Hindlimb muscle (tissue), 1 donor: ENCODE results near the gene CGREF1. TPM values are rescaled to one million over a fixed set of nuclear protein-coding genes. Genes with fewer than 3 reads are reported as not detected.
"Not testable (repeated sequence)": the region's sequence is repeated elsewhere in the genome, so short reads cannot be mapped to it uniquely, and the experiment has no call there.

Experiments
- DNase-seq: peaks from one replicate; pipeline ENCODE4 v3.0.0-alpha.2; 2013
- polyA plus RNA-seq: library from polyadenylated mRNA; unstranded; fragments of 120-200 nt; gene quantifications from one replicate; pipeline ENCODE4 v1.2.1, GENCODE V29; 2013; ENCODE audit not compliant: insufficient read length

Gene CGREF1
- polyA plus RNA-seq, 1 donor = 0.75 TPM

DNA sequence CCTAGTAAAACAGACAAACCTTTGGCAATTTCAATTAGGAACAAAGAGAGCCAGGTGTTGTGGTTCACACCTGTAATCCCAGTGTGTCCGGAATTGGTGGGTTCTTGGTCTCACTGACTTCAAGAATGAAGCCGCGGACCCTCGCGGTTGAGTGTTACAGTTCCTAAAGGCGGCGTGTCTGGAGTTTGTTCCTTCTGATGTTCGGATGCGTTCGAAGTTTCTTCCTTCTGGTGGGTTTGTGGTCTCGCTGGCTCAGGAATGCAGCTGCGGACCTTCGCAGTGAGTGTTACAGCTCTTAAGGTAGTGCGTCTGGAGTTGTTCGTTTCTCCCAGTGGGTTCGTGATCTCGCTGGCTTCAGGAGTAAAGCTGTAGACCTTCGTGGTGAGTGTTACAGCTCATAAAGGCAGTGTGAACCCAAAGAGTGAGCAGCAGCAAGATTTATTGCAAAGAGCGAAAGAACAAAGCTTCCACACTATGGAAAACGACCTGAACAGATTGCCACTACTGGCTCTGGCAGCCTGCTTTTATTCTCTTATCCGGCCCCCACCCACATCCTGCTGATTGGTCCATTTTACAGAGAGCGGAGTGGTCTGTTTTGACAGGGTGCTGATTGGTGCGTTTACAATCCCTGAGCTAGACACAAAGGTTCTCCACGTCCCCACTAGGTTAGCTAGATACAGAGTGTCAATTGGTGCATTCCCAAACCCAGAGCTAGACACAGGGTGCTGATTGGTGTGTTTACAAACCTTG is 8.2 kb downstream of the CGREF1 start:
- not testable (repeated sequence) for DNase-seq

DNA sequence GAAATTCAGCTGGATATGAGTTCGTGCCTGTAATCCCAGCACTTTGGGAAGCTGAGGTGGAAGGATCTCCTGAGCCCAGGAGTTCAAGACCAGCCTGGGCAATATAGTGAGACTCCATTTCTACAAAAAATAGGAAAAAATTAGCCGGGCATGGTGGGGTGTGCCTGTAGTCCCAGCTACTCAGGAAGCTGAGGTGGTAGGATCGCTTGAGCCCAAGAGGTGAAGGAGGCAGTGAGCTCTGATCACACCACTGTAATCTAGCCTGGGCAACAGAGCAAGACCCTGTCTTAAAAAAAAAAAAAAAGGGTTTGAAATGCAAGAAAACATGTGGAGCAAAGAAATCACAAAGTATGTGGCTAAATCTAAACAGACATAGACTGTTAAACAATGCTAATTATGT is 9.8 kb downstream of the CGREF1 start:
- DNase-seq = no peak

DNA sequence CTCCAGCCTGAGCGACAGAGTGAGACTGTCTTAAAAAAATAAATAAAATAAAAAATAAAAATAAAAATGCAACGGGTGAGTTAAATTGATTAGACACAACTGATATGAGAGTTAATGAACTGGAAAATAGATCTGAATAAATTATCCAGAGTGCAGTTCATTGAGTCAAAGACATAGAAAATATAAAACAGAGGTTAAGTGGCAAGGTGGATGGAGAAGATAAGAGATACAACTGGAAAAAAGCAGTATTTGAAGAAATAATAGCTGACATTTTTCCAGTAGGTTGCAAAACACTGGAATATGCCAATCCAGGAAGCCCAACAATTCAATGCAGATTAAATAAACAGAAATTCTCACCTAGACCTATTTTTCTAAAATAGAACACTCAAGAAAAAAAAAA is 10.7 kb downstream of the CGREF1 start:
- DNase-seq = no peak

- no peak for DNase-seq
Measured at GRCh38 chr2:27105981-27106380, 12.9 kb downstream of the CGREF1 start.

- no peak for DNase-seq
Measured at GRCh38 chr2:27102329-27102728, 16.6 kb downstream of the CGREF1 start.

GRCh38 chr2:27100036-27100435 is 18.9 kb downstream of the CGREF1 start:
- no peak for DNase-seq

DNA sequence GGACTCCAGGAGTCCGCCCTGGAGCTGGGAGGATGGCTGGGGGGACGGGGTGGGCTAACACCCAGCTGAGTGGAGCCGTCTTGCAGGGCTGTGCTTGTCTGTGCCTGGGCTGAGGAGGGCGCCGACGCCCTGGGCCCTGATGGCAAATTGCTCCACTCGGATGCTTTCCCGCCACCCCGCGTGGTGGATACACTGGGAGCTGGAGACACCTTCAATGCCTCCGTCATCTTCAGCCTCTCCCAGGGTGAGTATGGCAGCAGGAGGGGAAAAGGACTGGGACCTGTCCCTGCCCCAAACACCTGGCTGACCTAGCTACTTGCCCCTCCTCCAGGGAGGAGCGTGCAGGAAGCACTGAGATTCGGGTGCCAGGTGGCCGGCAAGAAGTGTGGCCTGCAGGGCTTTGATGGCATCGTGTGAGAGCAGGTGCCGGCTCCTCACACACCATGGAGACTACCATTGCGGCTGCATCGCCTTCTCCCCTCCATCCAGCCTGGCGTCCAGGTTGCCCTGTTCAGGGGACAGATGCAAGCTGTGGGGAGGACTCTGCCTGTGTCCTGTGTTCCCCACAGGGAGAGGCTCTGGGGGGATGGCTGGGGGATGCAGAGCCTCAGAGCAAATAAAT is 19.5 kb downstream of the CGREF1 start:
- DNase-seq = no peak

GRCh38 chr2:27097341-27097740 is 21.6 kb downstream of the CGREF1 start:
- DNase-seq = no peak

DNA sequence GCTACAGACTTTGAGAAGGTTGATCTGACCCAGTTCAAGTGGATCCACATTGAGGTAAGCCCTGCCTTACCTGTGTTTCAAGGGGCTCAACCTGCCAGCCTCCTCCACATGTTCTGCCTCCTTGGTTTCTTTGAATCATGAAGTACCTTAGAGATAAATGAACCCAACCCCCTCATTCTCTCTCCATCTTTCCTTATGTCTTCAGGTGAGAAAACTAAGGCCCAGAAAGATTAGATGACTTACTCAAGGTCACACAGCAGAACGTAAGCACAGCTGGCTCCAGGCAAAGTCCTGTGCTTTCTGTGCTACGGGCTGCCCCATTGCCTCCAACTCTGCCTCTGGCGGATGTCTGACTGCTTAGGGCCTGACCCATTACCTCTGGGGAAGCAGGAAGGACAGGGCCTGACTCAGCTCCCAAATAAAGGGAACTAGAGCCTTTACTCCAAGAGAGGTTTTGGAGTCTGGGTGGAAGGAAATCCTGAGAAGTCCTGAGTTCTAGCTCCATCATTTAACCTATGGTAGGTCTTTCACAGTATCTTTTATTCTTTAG is 22.1 kb downstream of the CGREF1 start:
- no peak for DNase-seq

- peak; percentile 74 for DNase-seq
Measured at GRCh38 chr2:27095745-27096651, 22.9 kb downstream of the CGREF1 start.

- DNase-seq = no peak
Measured at GRCh38 chr2:27095427-27095744, 23.5 kb downstream of the CGREF1 start.

GRCh38 chr2:27094353-27094984 is 24.5 kb downstream of the CGREF1 start:
- no peak for DNase-seq

DNA sequence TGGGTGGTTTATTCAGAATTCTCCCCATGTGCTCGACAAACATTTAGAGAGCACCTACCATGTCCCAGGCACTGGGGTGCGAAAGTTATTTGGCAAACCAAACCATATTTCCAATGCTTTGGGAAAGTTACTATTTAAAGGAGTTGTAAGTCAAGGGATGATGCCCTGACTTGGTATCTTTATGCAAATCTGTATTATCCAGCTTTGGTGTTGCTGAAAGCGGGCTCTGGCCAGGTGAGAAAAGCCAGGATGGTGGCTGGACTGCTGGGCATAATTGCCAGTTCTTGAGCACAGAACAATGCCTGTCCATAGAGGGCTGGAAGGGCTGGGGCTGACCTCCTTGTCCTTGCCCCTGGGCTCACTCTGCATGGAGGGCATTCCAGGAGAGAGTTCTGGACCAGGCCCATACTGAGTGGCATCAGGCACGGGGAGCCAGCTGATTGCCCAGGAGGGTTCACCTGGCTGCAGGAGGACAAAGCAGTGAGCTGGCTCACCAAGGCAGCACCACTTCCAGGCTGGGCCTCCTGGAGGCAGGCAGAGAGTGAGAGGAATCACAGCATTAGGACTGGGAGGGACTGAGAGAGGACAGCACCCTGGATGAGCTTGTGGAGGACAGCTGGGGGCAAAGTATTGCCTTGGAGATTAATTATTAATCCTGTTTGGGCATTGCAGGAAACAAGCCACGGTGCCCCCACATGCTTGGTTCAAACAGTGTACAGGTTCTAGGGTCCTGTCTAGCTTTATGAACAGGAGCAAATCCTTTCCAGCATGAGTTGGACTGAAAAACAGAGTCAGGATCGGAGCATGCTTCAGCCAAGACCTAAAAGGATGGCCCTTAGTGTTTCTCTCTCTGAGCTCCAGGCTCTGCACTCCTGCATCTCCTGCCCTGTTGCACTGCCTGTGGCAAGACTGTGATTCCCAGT is 25.2 kb downstream of the CGREF1 start:
- DNase-seq = no peak

DNA sequence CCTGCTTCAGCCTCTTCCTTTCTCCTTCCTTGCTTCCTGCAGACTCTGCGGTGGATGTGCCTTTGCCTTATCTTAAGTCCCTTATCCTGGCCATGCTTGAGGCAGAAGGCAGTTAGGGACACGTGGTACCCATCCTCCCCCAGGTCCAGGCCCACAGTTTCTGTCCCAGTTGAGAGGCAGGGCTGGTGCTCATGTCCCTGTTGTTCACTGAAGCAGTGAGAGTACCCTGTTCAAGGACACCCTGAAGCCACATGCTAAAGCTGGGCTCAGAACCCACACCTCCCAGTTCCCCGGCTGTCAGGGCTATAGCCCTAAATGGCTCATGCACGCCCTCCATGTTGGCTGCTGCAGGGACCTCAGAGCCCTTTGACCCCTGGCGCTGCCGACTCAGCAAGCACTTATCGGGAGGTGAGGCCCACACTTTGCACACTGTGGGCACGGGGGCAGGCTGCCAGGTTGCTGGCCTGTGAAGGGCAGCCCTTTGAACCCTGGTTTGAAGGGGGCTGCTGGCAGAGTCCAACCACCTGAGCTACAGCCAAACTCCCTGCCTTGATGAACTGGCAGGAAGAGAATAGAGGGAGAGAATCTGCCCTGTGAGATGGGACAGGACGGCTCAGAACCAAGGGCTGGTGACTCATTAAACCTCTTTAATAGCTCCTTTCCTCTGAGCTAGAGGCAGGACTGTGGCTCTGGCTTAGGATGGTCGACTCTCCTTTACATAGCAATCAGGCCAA is 26.1 kb downstream of the CGREF1 start:
- no peak for DNase-seq

GRCh38 chr2:27091746-27092695 is 26.9 kb downstream of the CGREF1 start:
- DNase-seq = no peak

DNA sequence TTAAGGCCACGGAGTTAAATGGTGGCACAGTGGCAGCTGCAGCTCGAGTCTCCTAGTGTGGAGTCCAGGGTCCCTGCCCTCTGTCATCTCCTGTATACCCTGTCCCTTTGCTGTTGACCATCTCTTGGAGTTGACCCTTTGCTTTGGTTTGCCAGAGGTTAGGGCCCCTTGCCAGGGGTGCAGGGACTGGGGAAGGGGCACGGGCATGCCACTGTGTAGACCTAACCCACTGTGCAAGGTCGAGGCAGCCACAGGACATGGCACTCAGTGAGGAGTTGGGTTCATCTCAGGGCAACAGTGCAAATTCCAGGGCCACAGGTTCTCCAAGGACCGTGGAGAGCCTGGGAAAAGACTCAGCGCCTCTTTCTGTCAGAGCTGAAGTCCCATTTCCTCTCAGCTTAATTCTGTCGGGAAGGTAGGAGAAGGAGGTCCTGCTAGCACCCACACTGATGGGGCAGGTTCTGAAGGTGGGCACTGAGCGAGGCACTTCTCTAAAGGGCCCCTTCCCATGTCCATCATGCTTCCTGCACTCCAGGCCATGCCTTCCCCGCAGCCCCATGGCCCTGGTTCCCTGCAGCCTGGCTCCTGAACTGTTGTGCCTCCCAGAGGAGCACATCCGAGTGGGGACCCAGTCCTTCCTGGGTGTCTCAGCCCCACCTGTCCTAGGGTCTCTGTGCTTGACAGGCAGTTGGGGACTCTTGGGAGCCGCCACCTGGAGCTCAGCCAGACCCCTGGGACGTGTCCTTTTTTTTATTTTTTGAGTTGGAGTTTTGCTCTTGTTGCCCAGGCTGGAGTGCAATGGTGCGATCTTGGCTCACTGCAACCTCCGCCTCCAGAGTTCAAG is 29.6 kb downstream of the CGREF1 start:
- no peak for DNase-seq

GRCh38 chr2:27088634-27089033 is 30.3 kb downstream of the CGREF1 start:
- DNase-seq = no peak

- DNase-seq = no peak
Measured at GRCh38 chr2:27087823-27088410, 31.0 kb downstream of the CGREF1 start.
